HFFc6 (cell line): ENCODE results near the gene CALN1. TPM values are rescaled to one million over a fixed set of nuclear protein-coding genes. Genes with fewer than 3 reads are reported as not detected.

ENCODE experiments used
- DNase-seq: peaks from one replicate; pipeline ENCODE4 v3.0.0-alpha.2; 2018
- H3K27ac Mint-ChIP-seq: 2 replicates; pipeline ENCODE4 v1.8.0; 2020; ENCODE audit warnings: mild to moderate bottlenecking, mixed read lengths
- H3K27me3 Mint-ChIP-seq: 2 replicates; pipeline ENCODE4 v1.8.0; 2021; ENCODE audit warnings: mild to moderate bottlenecking, moderate library complexity, mixed read lengths; ENCODE audit not compliant: insufficient read depth
- H3K36me3 Mint-ChIP-seq: 2 replicates; pipeline ENCODE4 v1.8.0; 2021; ENCODE audit warnings: low read depth, mixed read lengths
- H3K4me1 Mint-ChIP-seq: 2 replicates; pipeline ENCODE4 v1.8.0; 2020; ENCODE audit warnings: low read depth, mixed read lengths
- H3K4me3 Mint-ChIP-seq: 2 replicates; pipeline ENCODE4 v1.8.0; 2020; ENCODE audit warnings: mild to moderate bottlenecking, moderate library complexity, mixed read lengths
- H3K9me3 Mint-ChIP-seq: 2 replicates; pipeline ENCODE4 v1.8.0; 2020; ENCODE audit warnings: mild to moderate bottlenecking, mixed read lengths
- total RNA-seq, 6 experiments: library from RNA; stranded (reverse); fragmentation: NEBNext Ultra II Directional; extraction: Animal tissue kit (Norgen Biotek cat#: 25700); gene quantifications; 2 replicates in 1 of 6; 3 replicates in 5 of 6; pipeline ENCODE4 v1.2.3, GENCODE V29; 2021
- TF ChIP-seq, protein P1 (sequence below): fragments of 200-600 bp; sonication (generic); IDR thresholded peaks from 2 replicates; pipeline ENCODE4 v1.5.0; 2021; ENCODE audit warnings: antibody characterized with exemption, mild to moderate bottlenecking

CALN1 gene
- total RNA-seq, 6 experiments from 2014 or later: not detected

DNA sequence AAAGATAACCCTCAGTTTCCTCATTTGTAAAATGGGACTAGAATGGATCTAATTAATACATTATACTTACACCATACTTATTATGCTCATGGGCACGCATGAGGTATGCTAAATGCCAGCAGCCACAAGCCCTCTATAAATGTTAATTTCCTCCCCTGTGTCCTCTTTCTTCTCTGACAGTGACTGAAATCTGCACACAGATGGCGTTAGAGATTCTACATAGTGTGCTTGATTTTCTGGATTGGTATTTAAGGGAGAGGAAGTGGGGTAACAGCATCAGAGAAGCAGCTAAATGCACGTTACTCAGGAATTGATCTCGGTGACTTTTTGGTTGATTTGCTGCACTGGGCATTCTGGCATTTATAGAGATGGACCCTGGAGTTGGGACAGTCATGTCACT is 568.5 kb downstream of the CALN1 start:
- H3K36me3 Mint-ChIP-seq: no peaks in the 10 kb centered on the region
- H3K4me3 Mint-ChIP-seq: no peak overlapping the region
- no peak overlapping the region for H3K27ac Mint-ChIP-seq
- DNase-seq: no peak
- TF ChIP-seq, protein P1, sequence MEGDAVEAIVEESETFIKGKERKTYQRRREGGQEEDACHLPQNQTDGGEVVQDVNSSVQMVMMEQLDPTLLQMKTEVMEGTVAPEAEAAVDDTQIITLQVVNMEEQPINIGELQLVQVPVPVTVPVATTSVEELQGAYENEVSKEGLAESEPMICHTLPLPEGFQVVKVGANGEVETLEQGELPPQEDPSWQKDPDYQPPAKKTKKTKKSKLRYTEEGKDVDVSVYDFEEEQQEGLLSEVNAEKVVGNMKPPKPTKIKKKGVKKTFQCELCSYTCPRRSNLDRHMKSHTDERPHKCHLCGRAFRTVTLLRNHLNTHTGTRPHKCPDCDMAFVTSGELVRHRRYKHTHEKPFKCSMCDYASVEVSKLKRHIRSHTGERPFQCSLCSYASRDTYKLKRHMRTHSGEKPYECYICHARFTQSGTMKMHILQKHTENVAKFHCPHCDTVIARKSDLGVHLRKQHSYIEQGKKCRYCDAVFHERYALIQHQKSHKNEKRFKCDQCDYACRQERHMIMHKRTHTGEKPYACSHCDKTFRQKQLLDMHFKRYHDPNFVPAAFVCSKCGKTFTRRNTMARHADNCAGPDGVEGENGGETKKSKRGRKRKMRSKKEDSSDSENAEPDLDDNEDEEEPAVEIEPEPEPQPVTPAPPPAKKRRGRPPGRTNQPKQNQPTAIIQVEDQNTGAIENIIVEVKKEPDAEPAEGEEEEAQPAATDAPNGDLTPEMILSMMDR: no peak
- peaks cover 34% of the 10 kb centered on the region for H3K9me3 Mint-ChIP-seq
- no peaks in the 10 kb centered on the region for H3K27me3 Mint-ChIP-seq
- no peaks in the 10 kb centered on the region for H3K4me1 Mint-ChIP-seq

DNA sequence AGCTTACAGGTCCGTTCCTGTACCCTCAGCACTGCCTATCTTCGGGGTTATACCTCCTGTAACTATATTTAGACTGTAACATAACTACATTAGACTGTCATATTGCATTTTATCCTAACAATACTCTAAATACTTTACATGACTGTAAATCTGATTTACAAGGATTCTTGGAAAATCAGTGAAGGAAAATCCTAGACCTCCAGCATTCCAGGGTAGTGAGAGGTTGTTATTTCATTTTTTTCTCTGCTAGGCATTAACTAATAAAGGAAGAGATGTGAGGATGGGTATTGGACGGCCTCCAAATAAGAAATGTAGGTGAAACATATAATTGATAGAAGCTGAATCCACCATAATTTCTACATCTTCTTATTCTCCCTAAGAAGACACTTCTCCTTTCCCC is 569.4 kb downstream of the CALN1 start:
- Mint-ChIP-seq H3K27ac (no peak overlapping the region), H3K4me3 (no peak overlapping the region), H3K36me3 (no peaks in the 10 kb centered on the region), H3K27me3 (no peaks in the 10 kb centered on the region; the same call in 1 of the 2 replicates), H3K9me3 (peaks cover 37% of the 10 kb centered on the region), H3K4me1 (no peaks in the 10 kb centered on the region)
- TF ChIP-seq, protein P1: no peak
- DNase-seq: no peak

DNA sequence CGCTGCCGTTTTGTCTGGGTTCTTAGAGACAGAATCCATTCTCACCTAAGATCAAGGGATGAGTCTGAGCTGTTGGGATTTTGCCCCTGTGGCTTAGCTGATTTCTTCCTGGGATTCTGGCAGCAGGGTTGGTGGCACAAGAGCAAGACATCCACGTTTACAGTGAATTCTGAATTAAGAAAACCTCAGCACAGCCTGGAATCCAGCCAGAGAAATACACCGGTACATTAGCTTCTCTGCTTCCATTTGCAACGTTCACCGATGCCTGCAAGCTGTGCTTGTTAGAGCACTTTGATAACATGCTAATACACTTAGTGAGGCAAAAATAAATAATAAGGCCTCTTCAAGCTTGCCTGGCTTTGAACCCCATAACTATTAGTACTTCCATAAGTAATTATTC is 569.8 kb downstream of the CALN1 start:
- no peaks in the 10 kb centered on the region for H3K36me3 Mint-ChIP-seq
- TF ChIP-seq, protein P1: no peak
- no peaks in the 10 kb centered on the region; the same call in 1 of the 2 replicates for H3K27me3 Mint-ChIP-seq
- H3K27ac Mint-ChIP-seq: no peak overlapping the region
- H3K4me1 Mint-ChIP-seq: no peaks in the 10 kb centered on the region
- peaks cover 41% of the 10 kb centered on the region for H3K9me3 Mint-ChIP-seq
- H3K4me3 Mint-ChIP-seq: no peak overlapping the region
- DNase-seq: no peak

DNA sequence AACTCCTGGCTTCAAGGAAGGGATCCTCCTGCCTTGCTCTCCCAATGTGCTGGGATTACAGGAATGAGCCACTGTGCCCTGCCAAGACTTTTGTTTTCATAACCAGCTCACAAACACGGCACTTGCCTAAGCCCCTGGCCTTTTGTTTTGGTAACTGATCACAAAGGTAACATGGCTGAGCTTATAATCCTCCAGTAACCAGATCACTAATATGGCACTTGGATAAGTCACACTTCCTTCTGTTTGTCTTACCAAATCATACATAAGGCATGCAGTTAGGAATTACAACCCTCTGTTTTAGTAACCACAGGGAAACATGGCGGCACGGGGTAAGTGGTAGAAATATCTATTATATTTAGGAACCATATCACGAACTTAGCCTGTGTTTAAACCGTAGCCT is 577.1 kb downstream of the CALN1 start:
- DNase-seq: no peak
- no peaks in the 10 kb centered on the region; the same call in 1 of the 2 replicates for H3K27me3 Mint-ChIP-seq
- peaks cover 36% of the 10 kb centered on the region for H3K9me3 Mint-ChIP-seq
- H3K4me3 Mint-ChIP-seq: no peak overlapping the region
- no peaks in the 10 kb centered on the region for H3K4me1 Mint-ChIP-seq
- TF ChIP-seq, protein P1: no peak
- H3K27ac Mint-ChIP-seq: no peak overlapping the region
- no peaks in the 10 kb centered on the region for H3K36me3 Mint-ChIP-seq

DNA sequence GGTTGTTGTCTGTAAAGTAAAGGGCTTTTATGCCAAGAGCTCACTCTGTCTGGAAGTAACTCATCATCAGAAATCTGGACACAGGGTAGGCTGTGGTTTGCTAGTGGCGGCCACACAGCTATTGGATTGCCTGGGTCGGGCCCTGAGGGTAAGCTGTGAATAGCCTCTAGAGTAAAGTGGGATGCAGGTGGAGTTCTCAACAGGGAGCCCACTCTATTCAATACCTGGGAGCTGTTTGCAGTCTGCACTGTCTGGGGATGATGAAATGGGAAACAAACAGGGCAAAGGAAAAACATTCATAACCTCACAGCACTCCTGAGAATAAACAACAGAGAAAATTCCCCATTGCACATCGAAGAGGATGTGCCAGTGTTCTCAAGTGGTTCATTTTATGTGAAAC is 582.6 kb downstream of the CALN1 start:
- no peaks in the 10 kb centered on the region for H3K4me1 Mint-ChIP-seq
- no peak overlapping the region for H3K27ac Mint-ChIP-seq
- no peak overlapping the region for H3K4me3 Mint-ChIP-seq
- peaks cover 8% of the 10 kb centered on the region; the same call in 1 of the 2 replicates for H3K36me3 Mint-ChIP-seq
- TF ChIP-seq, protein P1: no peak
- no peak for DNase-seq
- peaks cover 42% of the 10 kb centered on the region for H3K9me3 Mint-ChIP-seq
- no peaks in the 10 kb centered on the region; the same call in 1 of the 2 replicates for H3K27me3 Mint-ChIP-seq

DNA sequence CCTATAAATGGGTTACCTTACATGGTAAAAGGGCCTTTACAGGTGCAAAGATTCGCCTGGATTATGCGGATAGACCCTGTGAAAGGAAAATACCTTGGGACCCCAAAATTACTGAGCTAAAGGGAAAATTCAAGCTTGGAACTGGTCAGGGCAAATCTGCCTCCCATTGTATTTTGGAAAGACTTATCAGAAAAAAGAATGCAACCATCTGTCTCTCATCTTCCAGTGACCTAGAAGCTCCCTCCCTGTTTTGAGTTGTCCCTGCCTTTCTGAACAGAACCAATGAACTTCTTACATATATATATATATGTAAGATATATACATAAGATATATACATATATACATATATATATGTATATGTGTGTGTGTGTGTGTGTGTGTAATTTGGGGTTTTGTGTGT is 583.8 kb downstream of the CALN1 start:
- TF ChIP-seq, protein P1: no peak
- Mint-ChIP-seq H3K27ac (no peak overlapping the region), H3K9me3 (peaks cover 41% of the 10 kb centered on the region), H3K4me1 (no peaks in the 10 kb centered on the region), H3K36me3 (peaks cover 10% of the 10 kb centered on the region; the same call in 1 of the 2 replicates), H3K4me3 (no peak overlapping the region), H3K27me3 (no peaks in the 10 kb centered on the region; the same call in 1 of the 2 replicates)
- DNase-seq: no peak
